ENCODE measurements around the gene TGDS.
"Not testable (repeated sequence)": the region's sequence is repeated elsewhere in the genome, so short reads cannot be mapped to it uniquely, and the experiment has no call there.

TGDS gene

DNA sequence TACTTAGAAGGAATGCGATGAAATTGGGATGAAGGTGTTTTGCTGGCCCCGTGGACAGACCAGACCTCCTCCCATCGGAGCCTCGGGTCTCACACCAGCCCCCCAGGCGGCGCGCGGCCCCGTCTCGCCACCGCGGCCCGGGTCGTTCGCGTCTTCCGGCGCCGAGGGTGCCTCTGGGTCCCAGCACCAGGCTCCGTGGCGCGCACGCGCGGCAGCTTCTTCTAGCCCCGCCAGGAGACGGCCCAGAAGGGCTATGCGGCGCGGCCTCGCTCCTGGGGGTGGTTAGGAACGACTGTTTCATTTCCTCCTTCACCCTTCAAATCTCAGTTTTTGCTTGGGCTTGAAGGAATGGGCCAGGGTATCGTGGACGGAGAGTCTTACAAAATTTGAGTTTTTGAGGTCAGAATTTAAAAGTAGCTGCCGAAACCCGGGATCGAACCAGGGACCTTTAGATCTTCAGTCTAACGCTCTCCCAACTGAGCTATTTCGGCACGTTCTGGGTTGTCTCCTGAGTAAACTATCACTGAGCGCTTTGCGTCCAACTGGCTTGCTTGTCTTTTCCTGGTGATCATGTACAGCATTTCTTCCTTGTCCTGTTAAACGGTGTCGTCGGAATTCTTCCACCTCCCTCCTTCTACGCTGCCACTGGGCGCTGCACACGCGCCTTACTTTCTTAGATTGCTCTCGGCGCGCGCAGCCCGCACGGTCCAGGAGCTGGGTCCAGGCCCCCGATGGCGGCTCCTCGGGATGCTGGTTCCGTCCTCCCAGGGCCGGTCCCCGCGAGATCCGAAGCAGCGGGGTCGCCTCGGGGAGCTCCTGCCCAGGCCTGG, 46.5 kb downstream of the TGDS start:
- DNase-seq = peak; percentile 84

GRCh38 chr13:94548821-94549231, 47.1 kb downstream of the TGDS start:
- DNase-seq = peak; percentile 45

DNA sequence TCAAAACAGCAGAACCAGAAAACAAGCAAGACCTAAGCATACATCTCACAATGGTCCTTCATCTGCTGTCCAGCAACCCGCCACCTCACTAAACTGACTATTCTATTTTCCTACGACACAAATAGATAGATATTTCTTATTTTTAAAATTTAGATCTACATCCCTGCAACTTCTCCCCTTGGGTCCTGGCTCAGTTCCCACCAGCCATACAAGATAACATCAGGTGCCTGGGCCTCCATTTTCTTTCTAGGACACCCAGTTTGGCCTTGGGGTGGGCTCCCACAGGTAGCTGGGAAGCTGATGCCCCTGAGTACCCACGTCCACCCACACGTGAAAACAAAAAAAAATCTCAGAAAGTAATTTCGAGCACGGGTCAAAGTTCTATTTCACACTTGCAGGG, 47.6 kb downstream of the TGDS start:
- DNase-seq = no peak

DNA sequence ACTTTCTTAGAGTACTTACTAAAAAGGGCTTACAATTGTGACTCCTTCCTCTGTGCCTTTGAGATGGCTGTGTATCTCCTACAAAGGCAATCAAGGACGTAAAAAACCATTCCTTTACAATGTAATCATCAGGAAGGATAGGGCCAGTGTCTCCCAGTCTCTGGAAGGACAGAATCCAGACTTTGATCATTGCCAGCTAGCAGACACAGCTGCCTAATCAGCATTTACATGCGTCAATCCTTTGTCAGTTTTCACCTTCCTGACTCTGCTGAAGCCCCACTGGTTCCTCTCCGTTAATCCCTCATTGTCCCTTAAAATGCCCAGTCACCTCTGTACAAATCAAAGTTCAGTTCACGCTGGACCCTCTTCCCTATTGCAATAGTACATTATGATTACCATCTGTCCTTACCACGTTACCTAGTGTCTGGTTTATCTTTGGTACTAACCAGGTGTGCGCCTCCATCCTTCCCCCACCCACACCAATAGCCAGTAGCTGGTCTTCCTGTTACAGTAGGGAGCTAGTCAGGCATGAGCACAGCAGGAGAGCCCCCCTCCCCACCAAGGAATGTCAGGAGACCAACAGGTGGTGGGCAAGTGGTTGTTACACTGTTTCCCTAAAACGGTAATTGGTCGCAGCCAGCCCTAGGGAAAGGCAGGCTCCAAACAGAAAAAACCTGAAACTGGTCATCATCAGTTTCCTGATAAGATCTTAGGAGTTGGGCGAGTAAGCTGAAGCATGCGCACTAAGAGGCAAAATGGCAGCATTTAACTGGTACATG, 49.7 kb downstream of the TGDS start:
- no peak for DNase-seq

DNA sequence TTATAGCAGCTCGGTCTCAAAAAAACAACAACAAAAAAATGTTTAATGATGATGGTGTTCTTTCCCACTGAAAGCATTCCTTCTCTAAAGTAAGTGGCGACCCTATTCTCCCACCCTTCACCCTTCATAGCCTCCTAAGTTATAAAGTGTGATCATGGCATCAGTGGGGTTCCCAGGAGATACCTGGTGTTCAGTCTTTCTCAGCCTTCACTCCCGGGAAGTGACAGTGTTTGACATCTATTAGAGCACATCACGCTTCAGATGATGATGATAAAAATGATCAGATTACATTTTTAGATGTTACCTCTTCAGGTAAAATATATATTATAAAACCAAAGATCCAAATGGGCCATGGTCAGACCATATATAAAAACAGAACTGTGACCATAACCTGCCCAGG, 51.0 kb downstream of the TGDS start:
- no peak for DNase-seq

DNA sequence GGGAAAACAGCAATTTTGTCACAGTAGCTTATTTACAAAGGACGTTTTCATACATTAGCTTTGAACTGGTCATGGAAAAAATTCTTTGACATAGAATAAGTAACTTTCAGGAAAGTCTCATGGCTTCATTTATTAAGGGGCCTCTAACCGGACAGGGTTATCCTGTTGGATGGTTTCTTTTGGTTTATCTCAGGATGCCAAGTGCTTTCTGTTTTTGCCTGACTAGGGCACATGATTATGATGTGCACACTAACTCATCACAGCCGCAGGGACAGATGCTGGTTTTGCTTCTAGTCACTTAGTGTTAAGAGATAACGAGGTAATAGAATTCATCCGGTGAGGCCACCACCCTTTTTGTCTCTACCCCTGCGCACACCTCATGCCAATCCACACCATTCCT, 53.0 kb downstream of the TGDS start:
- no peak for DNase-seq

GRCh38 chr13:94537740-94538630, 58.0 kb downstream of the TGDS start:
- no peak for DNase-seq

DNA sequence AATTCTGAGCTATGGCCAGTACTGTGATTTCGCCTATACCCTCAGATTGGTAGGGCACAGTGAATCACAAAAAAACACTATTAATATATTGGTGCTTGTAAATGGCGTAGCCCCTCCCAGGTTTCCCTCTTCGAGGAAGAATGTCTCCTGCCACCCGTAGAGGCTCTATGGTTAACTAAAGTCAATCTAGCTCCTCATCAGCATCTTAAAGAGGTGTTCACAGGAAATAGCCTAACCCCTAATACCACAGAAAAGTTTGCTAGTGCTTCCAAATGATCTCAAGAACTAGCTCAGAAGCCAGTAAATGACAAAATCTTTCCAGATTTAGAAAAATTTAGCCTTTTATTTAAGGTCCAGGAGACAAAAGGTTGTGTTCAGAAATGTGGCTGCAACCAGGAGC, 60.2 kb downstream of the TGDS start:
- no peak for DNase-seq

- DNase-seq = no peak
These were observed 60.7 kb downstream of the TGDS start for GRCh38 chr13:94535231-94535630.

- DNase-seq = no peak
These were observed 61.8 kb downstream of the TGDS start for GRCh38 chr13:94534166-94534565.

GRCh38 chr13:94532278-94532677, 63.7 kb downstream of the TGDS start:
- not testable (repeated sequence) for DNase-seq

DNA sequence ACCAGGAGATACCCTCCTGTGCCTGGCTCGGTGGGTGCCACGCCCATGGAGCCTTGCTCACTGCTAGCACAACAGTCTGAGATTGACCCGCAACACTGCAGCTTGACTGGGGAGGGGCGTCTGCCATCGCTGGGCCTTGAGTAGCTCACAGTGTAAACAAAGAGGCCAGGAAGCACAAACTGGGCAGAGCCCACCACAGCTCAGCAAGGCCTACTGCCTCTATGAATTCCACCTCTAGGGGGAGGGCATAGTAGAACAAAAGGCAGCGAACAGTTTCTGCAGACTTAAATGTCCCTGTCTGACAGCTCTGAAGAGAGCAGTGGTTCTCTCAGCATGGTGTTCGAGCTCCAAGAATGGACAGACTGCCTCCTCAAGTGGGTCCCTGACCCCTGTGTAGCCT, 69.0 kb downstream of the TGDS start:
- DNase-seq = not testable (repeated sequence)

DNA sequence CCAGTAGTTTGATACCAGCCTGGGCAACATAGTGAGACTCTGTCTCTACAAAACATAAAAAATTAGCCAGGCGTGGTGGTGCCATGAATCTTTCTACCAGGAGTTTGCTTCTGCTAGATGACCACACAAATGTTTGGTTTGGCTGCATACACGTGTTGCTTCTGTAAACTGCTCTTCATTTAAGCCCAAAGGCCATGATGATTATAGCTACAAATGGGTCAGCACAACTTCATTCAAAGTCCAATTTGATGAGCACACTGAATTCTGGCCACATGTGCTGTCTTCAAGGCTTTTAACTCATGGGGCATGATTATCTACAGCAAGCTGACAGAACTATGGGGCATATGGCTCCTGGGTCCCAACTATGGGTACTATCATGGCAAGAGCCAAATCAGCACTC, 70.2 kb downstream of the TGDS start:
- DNase-seq = no peak

GRCh38 chr13:94524407-94524806, 71.5 kb downstream of the TGDS start:
- DNase-seq = no peak
